GM23248 (cell line): ENCODE results near the gene TYMP.

Experiments
- EZH2 ChIP-seq: fragments of 200-600 bp; sonication (generic); IDR thresholded peaks from 2 replicates; pipeline ENCODE4 v1.6.1; 2018; ENCODE audit warnings: antibody characterized with exemption, mild to moderate bottlenecking; ENCODE audit not compliant: insufficient read depth, poor library complexity, severe bottlenecking
- EZH2phosphoT487 ChIP-seq: fragments of 200-600 bp; sonication (generic); IDR thresholded peaks from 2 replicates; pipeline ENCODE4 v1.6.1; 2018; ENCODE audit warnings: antibody characterized with exemption, moderate library complexity, mild to moderate bottlenecking, low read depth; ENCODE audit not compliant: insufficient read depth

DNA sequence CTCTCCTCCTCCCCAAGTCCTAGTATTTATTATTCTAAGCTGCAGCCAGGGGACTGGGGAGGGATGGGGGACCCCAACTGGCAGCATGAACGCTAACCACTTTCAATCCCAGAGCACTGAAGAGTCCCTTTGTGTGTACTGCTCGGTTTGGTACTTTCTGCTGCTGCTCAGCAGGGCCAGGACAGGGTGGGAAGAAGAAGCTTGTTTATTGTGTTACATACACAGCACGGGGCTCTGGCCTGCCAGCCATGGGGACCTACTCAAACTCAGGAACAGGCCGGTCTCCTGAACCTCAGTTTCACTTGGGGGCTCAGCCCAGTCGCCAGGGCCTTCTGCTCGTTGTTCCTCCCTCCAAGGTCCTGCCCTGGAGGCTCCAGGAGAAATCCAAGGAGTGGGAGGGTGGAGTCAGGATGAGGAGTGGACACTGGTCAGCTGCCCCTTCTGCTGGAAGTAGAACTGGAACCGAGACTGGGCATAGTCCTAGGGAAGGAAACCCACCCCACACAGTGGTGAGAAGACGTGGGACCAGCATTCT, 49.0 kb upstream of the TYMP start:
- TF ChIP-seq EZH2 = no peak
- TF ChIP-seq EZH2phosphoT487 = no peak
